GM12878 (cell line): Measurements from ENCODE around the gene IRAK4. TPM values are rescaled to one million over a fixed set of nuclear protein-coding genes. Genes with fewer than 3 reads are reported as not detected.
A peak's percentile ranks its signal among the peaks of the same experiment; 100 is the strongest.

Source experiments
- CEBPZ ChIP-seq: fragments of 150-350 bp; IDR thresholded peaks from 2 replicates; pipeline ENCODE4 v1.6.1; 2016; ENCODE audit warnings: low read depth, low read length
- CHD1 ChIP-seq: IDR thresholded peaks from 2 replicates; pipeline ENCODE4 v1.6.1; 2012; ENCODE audit warnings: low read depth, low read length, improper control_type of control experiment
- E2F4 ChIP-seq: IDR thresholded peaks from 2 replicates; pipeline ENCODE4 v1.6.1; 2012; ENCODE audit warnings: low read depth, low read length, improper control_type of control experiment
- E2F8 ChIP-seq: fragments of 450-650 bp; IDR thresholded peaks from 2 replicates; pipeline ENCODE4 v1.6.1; 2018; ENCODE audit warnings: mild to moderate bottlenecking, low read depth, moderate library complexity; ENCODE audit not compliant: partially characterized antibody
- EED ChIP-seq: sonication (generic); IDR thresholded peaks from 2 replicates; pipeline ENCODE4 v1.6.1; 2016; ENCODE audit warnings: antibody characterized with exemption, low read depth
- GABPA ChIP-seq: IDR thresholded peaks from 2 replicates; pipeline ENCODE4 v1.6.1; 2014; ENCODE audit warnings: antibody characterized with exemption, low read depth, mild to moderate bottlenecking, inconsistent platforms
- IRF5 ChIP-seq: fragments of 450-650 bp; IDR thresholded peaks from 2 replicates; pipeline ENCODE4 v1.6.1; 2017; ENCODE audit warnings: borderline replicate concordance
- NFYA ChIP-seq: IDR thresholded peaks from 2 replicates; pipeline ENCODE4 v1.6.1; 2011; ENCODE audit warnings: low read depth, mild to moderate bottlenecking, low read length, improper control_type of control experiment, borderline replicate concordance
- NR2C2 ChIP-seq: IDR thresholded peaks from 2 replicates; pipeline ENCODE4 v1.6.1; 2011; ENCODE audit warnings: borderline replicate concordance, low read depth; ENCODE audit not compliant: control insufficient read depth, insufficient read length
- NR2F1 ChIP-seq: fragments of 450-650 bp; conservative IDR thresholded peaks from 2 replicates; pipeline ENCODE4 v1.6.1; 2017; ENCODE audit warnings: mild to moderate bottlenecking
- NRF1 ChIP-seq: conservative IDR thresholded peaks from 2 replicates; pipeline ENCODE4 v1.6.1; 2011; ENCODE audit warnings: mild to moderate bottlenecking, low read depth, low read length, improper control_type of control experiment
- PAX5 ChIP-seq: IDR thresholded peaks from 2 replicates; pipeline ENCODE4 v1.6.1; 2011; ENCODE audit warnings: low read depth, low read length, borderline replicate concordance
- PML ChIP-seq: IDR thresholded peaks from 2 replicates; pipeline ENCODE4 v1.6.1; 2012; ENCODE audit warnings: low read length, inconsistent platforms
- RUNX3 ChIP-seq: IDR thresholded peaks from 2 replicates; pipeline ENCODE4 v1.6.1; 2012; ENCODE audit warnings: low read length, inconsistent platforms
- SMAD1 ChIP-seq: fragments of 450-650 bp; IDR thresholded peaks from 2 replicates; pipeline ENCODE4 v1.6.1; 2018; ENCODE audit warnings: mild to moderate bottlenecking, low read depth; ENCODE audit not compliant: partially characterized antibody
- SMC3 ChIP-seq: IDR thresholded peaks from 2 replicates; pipeline ENCODE4 v1.6.1; 2011; ENCODE audit warnings: low read length, improper control_type of control experiment, borderline replicate concordance
- ZNF592 ChIP-seq: fragments of 450-650 bp; IDR thresholded peaks from 2 replicates; pipeline ENCODE4 v1.6.1; 2017; ENCODE audit warnings: mild to moderate bottlenecking, moderate library complexity
- polyA plus RNA-seq, 11 experiments: library from polyadenylated mRNA; depleted of rRNA in 4 of 11; unstranded in 6 of 11; stranded (reverse) in 5 of 11; fragments of >200 nt; fragmentation: Nextera tagmentation in 4 of 11; fragmentation: Illumina TruSeq in 1 of 11; extraction: Ambion mirVana in 4 of 11; extraction: Trizol in 1 of 11; gene quantifications; 1 replicate in 1 of 11; 2 replicates in 10 of 11; pipeline versions ENCODE4 v1.2.1 to v1.2.3, GENCODE V29; 2011 to 2016; ENCODE audit warnings: inconsistent platforms in 2 of 11, missing spikeins in 2 of 11, low read depth in 1 of 11
- total RNA-seq, 4 experiments: library from RNA; depleted of rRNA in 3 of 4; stranded (reverse); fragments of >200 nt in 3 of 4; fragmentation: Illumina TruSeq in 1 of 4; extraction: Trizol in 1 of 4; gene quantifications; 2 replicates each; pipeline versions ENCODE4 v1.2.1 to v1.2.3, GENCODE V29; 2013 to 2021

IRAK4 gene
- total and polyA plus RNA-seq, 10 of the 15 experiments (the other 5 are each of a cell fraction or from before 2014, with no cell fraction given): 7.9 to 46.8 (median 20.9) TPM

- TF ChIP-seq E2F8 (no peak), SMAD1 (no peak), E2F4 (no peak), PAX5 (no peak), NR2C2 (no peak), SMC3 (no peak), NR2F1 (peak; percentile 79), CHD1 (no peak), PML (no peak), EED (peak; percentile 41), ZNF592 (no peak), CEBPZ (no peak), NRF1 (no peak), RUNX3 (peak; percentile 26; the same call in 1 of the 2 replicates), IRF5 (no peak), NFYA (no peak), GABPA (no peak)
Measured at GRCh38 chr12:43835656-43836474, 77.1 kb downstream of the IRAK4 start, which contains the start of gene TMEM117 (continued).
